D721Med (cell line): ENCODE results near the gene SNTG2.
"Not testable (repeated sequence)": the region's sequence is repeated elsewhere in the genome, so short reads cannot be mapped to it uniquely, and the experiment has no call there.

Experiments used
- DNase-seq: peaks from one replicate; pipeline ENCODE4 v3.0.0; 2011; ENCODE audit warnings: low spot score; ENCODE audit not compliant: insufficient read length
- FAIRE-seq: peaks from 2 replicates; lab custom pipeline; 2011; peaks lifted over from hg19 to GRCh38; lab: Jason Lieb, UNC
- CTCF ChIP-seq: IDR thresholded peaks from 2 replicates; pipeline ENCODE4 v1.5.1; 2012; ENCODE audit warnings: mild to moderate bottlenecking, control low read depth; ENCODE audit not compliant: insufficient read depth; ENCODE audit errors: missing control alignments

Gene SNTG2

GRCh38 chr2:1125633-1126370, 175.2 kb downstream of the SNTG2 start:
- TF ChIP-seq CTCF = no peak
- no peak for DNase-seq
- FAIRE-seq = no peak

DNA sequence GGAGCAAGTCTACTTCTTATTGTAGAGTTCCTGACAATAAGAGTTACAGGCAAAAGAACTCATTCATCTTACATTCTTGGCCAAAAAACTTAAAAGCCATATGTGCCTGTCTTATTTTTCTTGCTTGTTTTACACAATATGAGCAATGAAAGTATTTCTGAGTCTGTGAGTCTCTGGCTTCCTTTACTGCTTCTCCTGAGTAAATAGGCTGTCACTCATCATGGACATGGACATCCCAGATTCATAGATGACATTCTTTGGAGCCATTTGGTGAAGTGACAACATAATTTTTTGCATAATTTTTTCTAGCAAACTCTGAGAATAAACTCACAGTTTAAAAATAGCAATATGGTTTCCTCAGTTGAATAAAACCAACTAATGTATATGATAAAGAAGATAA, 179.3 kb downstream of the SNTG2 start:
- no peak for TF ChIP-seq CTCF
- DNase-seq = no peak
- FAIRE-seq = no peak

DNA sequence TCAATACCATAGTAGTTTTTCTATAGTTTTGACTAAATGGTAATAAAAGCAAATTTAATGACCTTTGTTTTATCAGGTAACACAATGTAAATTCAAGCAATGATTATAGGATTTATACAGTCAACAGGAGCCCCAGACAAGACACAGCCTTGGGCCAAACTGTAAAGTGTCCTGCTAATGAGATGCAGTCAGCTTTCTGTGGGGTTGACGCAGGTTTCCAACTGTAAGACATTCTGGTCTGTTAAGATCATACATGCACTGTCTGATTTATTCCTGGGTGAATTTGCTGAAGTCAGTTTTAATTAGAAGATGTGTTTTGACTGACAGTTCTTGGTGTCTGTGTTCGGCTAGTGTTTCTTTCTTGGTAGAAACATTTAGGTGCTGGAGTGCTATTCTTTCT, 180.3 kb downstream of the SNTG2 start:
- no peak for DNase-seq
- FAIRE-seq = no peak
- TF ChIP-seq CTCF = no peak

- no peak for TF ChIP-seq CTCF
Observed at GRCh38 chr2:1132328-1132969, 181.8 kb downstream of the SNTG2 start.

DNA sequence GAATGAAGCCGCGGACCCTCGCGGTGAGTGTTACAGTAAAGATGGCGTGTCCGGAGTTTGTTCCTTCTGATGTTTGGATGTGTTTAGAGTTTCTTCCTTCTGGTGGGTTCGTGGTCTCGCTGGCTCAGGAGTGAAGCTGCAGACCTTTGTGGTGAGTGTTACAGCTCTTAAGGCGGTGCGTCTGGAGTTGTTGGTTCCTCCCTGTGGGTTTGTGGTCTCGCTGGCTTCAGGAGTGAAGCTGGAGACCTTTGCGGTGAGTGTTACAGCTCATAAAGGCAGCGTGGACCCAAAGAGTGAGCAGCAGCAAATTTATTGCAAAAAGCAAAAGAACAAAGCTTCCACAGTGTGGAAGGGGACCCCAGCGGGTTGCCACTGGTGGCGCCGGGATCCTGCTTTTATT, 183.2 kb downstream of the SNTG2 start:
- not testable (repeated sequence) for FAIRE-seq, DNase-seq

More at GRCh38 chr2:1132328-1132969, 181.8 kb downstream of the SNTG2 start:
- no peak for FAIRE-seq
- DNase-seq = no peak

DNA sequence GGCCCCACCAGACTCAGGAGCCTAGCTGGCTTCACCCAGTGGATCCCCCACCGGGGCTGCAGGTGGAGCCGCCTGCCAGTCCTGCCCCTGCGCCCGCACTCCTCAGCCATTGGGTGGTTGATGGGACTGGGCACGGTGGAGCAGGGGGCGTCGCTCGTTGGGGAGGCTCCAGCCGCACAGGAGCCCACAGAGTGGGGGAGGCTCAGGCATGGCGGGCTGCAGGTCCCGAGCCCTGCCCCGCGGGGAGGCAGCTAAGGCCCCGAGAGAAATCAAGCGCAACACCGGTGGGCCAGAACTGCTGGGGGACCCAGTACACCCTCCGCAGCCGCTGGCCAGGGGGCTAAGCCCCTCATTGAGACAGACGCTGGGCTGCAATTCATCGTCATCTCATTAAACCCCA, 184.0 kb downstream of the SNTG2 start:
- TF ChIP-seq CTCF = no peak
- no peak for DNase-seq
- FAIRE-seq = no peak

DNA sequence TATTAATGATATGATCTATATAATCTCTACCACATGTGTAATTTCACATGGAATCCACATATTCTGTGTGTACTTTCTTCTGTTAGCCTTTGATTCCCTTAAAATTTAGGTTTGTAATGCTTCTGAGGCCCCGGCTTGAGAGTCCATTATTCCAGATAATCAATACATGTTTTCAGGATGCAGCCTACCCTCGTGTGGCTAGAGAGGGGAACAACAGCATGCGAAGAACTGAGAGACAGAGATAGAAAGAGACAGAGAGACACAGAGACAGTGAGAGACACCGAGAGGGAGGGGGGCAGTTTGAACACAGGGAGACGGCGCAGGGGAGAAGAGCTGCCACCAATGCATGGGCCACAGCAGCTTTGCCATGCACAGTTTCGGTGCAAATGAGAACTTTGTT, 185.4 kb downstream of the SNTG2 start:
- peak; percentile 10 for TF ChIP-seq CTCF
- FAIRE-seq (no peak), DNase-seq (no peak)
